Muscle layer of colon (tissue), 2 donors: ENCODE measurements around the gene WDR19.

ENCODE experiments used
- H3K27ac ChIP-seq: one replicate; pipeline ENCODE4 v1.7.0; 2013; ENCODE audit warnings: low read depth, mild to moderate bottlenecking, low read length, moderate library complexity
- H3K27me3 ChIP-seq, 2 donors: one replicate each; pipeline ENCODE4 v1.7.0; 2013; ENCODE audit warnings: low read length in 2 of 2, mild to moderate bottlenecking in 2 of 2; ENCODE audit not compliant: insufficient read depth in 2 of 2, control insufficient read depth in 1 of 2
- H3K36me3 ChIP-seq: one replicate; pipeline ENCODE4 v1.7.0; 2013; ENCODE audit warnings: mild to moderate bottlenecking, low read length; ENCODE audit not compliant: insufficient read depth
- H3K4me1 ChIP-seq: one replicate; pipeline ENCODE4 v1.7.0; 2013; ENCODE audit warnings: mild to moderate bottlenecking, low read length; ENCODE audit not compliant: insufficient read depth
- H3K4me3 ChIP-seq, 2 donors: one replicate each; pipeline ENCODE4 v1.7.0; 2013; ENCODE audit warnings: low read length in 2 of 2, low read depth in 1 of 2, mild to moderate bottlenecking in 1 of 2, moderate library complexity in 1 of 2
- H3K9ac ChIP-seq: one replicate; pipeline ENCODE4 v1.7.0; 2013; ENCODE audit warnings: low read length
- H3K9me3 ChIP-seq: one replicate; pipeline ENCODE4 v1.7.0; 2013; ENCODE audit warnings: mild to moderate bottlenecking, low read length
- donor health status: abdominal sarcoma.
- donor health status: Adenocarcinoma of cecum.

The WDR19 gene

GRCh38 chr4:39330353-39330752 is 148.0 kb downstream of the WDR19 start:
- Histone ChIP-seq H3K4me1 (no peaks in the 10 kb centered on the region), H3K27ac (no peak overlapping the region), H3K27me3 (no peaks in the 10 kb centered on the region), H3K36me3 (peaks cover 17% of the 10 kb centered on the region), H3K9ac (no peak overlapping the region), H3K9me3 (no peaks in the 10 kb centered on the region), H3K4me3 (no peak overlapping the region)

DNA sequence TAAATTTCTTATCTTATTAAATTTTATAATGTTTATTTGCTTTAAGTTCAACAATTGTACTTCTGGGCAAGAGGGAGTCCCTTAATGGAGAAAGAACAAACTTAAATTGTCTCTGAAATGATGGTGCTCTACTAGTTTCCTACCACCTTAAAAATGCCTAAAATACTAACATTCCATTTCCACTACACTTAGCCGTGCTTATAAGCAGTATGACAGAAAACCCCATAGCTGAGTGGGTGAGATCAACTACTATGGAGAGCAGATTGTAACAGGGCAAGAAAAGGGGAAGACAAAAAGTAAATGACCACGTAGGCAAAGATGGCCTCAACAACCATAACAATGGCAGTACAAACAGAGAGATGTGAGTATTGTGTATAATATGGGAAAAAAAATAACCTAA is 148.9 kb downstream of the WDR19 start:
- H3K4me1 ChIP-seq: no peaks in the 10 kb centered on the region
- no peak overlapping the region for H3K4me3 ChIP-seq
- H3K36me3 ChIP-seq: peaks cover 15% of the 10 kb centered on the region
- no peak overlapping the region for H3K27ac ChIP-seq
- no peaks in the 10 kb centered on the region for H3K27me3 ChIP-seq
- no peak overlapping the region for H3K9ac ChIP-seq
- no peaks in the 10 kb centered on the region for H3K9me3 ChIP-seq
